Esophagus muscularis mucosa (tissue), 3 donors: ENCODE data around the gene TREML4.

Experiments used
- CTCF ChIP-seq, 3 experiments: fragments of 200-600 bp in 2 of 3; fragments of 450-650 bp in 1 of 3; sonication (generic) in 2 of 3; IDR thresholded peaks; one replicate each; pipeline ENCODE4 v1.5.1; 2017 to 2019; ENCODE audit warnings: antibody characterized with exemption in 3 of 3, mild to moderate bottlenecking in 2 of 3, moderate library complexity in 1 of 3
- POLR2AphosphoS5 ChIP-seq, 2 donors: sonication (generic); formaldehyde crosslinking; IDR thresholded peaks; one replicate each; pipeline ENCODE4 v1.6.1; 2017; ENCODE audit warnings: antibody characterized with exemption in 2 of 2

GRCh38 chr6:41231246-41231645 is 3.1 kb downstream of the TREML4 start:
- TF ChIP-seq CTCF (IDR thresholded peaks at IDR 0.05) = no peak
- no peak for TF ChIP-seq POLR2AphosphoS5 (IDR thresholded peaks at IDR 0.05)
